Right atrium auricular region (tissue), 2 donors: ENCODE data around the gene CDH22. TPM values are rescaled to one million over a fixed set of nuclear protein-coding genes. Genes with fewer than 3 reads are reported as not detected.

Experiments used
- DNase-seq: peaks from one replicate; pipeline ENCODE4 v3.0.0-alpha.2; 2019; ENCODE audit warnings: low spot score
- H3K27ac ChIP-seq, 2 donors: fragments of 200-600 bp; sonication (generic); 1 replicate in 1 of 2; 2 replicates in 1 of 2; pipeline ENCODE4 v1.5.1; 2016 to 2019
- H3K27me3 ChIP-seq, 2 donors: fragments of 200-600 bp; sonication (generic); one replicate each; pipeline versions ENCODE4 v1.5.1 to v1.6.0; 2017 to 2019
- H3K36me3 ChIP-seq: fragments of 200-600 bp; sonication (generic); one replicate; pipeline ENCODE4 v1.5.1; 2016
- H3K4me1 ChIP-seq, 2 donors: fragments of 200-600 bp; sonication (generic); one replicate each; pipeline versions ENCODE4 v1.5.1 to v1.6.0; 2017 to 2019
- H3K4me3 ChIP-seq, 2 donors: fragments of 200-600 bp; sonication (generic); 1 replicate in 1 of 2; 2 replicates in 1 of 2; pipeline ENCODE4 v1.5.1; 2017 to 2019; ENCODE audit warnings: mild to moderate bottlenecking in 1 of 2, moderate library complexity in 1 of 2
- H3K9me3 ChIP-seq, 2 donors: fragments of 200-600 bp; sonication (generic); one replicate each; pipeline ENCODE4 v1.5.1; 2019
- CTCF ChIP-seq, 2 donors: fragments of 200-600 bp; sonication (generic); IDR thresholded peaks; one replicate each; pipeline ENCODE4 v1.5.1; 2019; ENCODE audit warnings: antibody characterized with exemption in 2 of 2
- total RNA-seq, 2 donors: library from RNA; depleted of rRNA; stranded (reverse); fragments of >200 nt; gene quantifications; one replicate each; pipeline ENCODE4 v1.1.0, GENCODE V29; 2016

CDH22 gene
- total RNA-seq, 2 donors from 2014 or later = 0.67 to 4.4 TPM

DNA sequence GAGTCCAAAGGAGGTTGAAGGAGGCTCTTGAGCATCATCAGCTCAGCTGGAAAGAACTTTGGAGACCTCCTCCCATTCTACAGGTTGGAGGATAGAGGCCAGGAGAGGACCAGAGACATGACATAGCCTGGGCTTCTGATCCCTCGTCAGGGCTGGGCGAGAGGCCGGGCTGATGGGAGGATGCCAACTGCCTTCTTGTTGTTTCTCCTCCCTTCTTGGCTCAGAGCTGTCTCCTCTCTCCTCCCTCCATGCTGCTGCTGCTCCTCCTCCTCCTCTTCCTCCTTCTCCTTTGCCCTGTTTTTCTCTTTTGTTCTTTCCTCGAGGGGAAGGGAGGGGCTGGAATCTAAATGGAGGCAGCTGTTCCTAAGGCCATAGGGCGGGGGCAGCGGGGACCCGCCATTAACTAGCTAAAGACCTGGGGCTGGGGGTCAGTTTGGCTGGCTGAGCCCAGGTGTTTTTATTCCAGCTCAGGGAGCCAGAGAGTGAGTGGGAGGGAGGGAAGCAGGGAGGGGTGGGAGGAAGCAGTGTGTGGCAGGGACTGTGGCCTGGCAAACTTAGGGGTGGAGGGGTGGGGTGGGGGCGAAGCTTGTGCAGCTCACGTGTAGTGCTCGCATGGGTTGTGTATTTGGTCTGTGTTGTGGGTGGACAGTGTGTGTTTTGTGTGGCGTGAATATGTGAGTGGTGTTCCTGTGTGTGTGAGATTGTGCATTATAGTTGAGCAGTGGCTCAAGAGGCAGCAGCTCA lies 105.4 kb downstream of the CDH22 start:
- no peak overlapping the region for H3K27ac ChIP-seq
- DNase-seq = no peak
- no peak for TF ChIP-seq CTCF (IDR thresholded peaks at IDR 0.05)
- no peaks in the 10 kb centered on the region for H3K27me3 ChIP-seq
- peaks cover 0 to 39% of the 10 kb centered on the region in 2 donors for H3K4me1 ChIP-seq
- H3K4me3 ChIP-seq = no peak overlapping the region
- no peaks in the 10 kb centered on the region for H3K36me3 ChIP-seq
- no peaks in the 10 kb centered on the region for H3K9me3 ChIP-seq

DNA sequence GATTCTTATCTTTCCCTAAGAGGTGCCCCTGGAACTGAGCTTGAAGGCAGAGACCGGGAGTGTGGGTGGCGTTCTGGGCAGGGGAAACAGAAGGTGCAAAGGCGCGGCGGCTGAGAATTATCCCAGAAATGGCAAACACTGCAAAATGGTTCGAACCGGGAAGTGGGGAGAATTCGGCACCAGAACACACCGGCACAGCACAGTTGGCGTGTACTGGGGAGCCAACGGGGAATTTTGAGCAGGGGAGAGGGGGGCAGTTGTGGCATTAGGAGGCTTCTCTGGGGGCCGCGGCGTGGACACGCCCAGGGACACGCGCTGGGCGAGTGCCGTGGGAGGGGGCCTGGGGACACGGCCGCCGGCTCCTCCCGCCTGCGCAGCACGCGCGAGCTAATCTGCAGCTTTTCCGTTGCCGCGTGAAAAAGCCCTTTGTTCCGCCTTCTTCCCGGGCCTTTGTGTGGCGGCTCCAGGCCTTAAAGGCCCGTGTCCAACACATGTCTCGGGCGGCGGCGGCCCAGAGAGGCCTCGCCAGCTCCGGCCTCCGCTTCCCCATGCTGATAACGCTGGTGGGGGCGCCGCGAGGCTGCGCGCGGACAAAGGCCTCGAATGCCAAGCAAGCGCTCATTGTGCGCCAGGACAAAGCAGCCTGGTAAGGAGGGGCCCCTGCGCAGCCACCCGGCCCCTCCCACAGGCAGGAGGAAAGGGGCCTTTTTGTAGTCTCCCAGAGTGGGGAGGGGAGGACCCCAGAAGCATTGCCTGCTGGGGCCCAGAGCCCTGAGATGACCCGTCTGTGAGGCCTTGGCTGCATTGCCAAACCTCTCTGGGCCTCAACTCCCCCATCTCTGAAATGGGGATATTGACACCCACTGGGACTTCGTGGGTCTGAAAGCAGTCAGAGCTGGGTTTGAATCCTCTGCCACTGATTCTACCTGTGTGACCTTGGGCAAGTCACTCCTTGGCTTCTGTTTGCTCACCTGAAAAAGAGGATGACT lies 107.4 kb downstream of the CDH22 start:
- no peak for TF ChIP-seq CTCF (IDR thresholded peaks at IDR 0.05)
- Histone ChIP-seq H3K4me3 (peak overlapping the region in 1 of 2 donors; percentile 26), H3K9me3 (no peaks in the 10 kb centered on the region), H3K4me1 (peaks cover 0 to 21% of the 10 kb centered on the region in 2 donors), H3K27me3 (no peaks in the 10 kb centered on the region), H3K27ac (no peak overlapping the region), H3K36me3 (no peaks in the 10 kb centered on the region)
- no peak for DNase-seq

- H3K27ac ChIP-seq = no peak overlapping the region
- H3K4me1 ChIP-seq = peaks cover 0 to 18% of the 10 kb centered on the region in 2 donors
- H3K36me3 ChIP-seq = no peaks in the 10 kb centered on the region
- H3K9me3 ChIP-seq = no peaks in the 10 kb centered on the region
- H3K4me3 ChIP-seq = no peak overlapping the region
- H3K27me3 ChIP-seq = no peaks in the 10 kb centered on the region
- no peak for DNase-seq
- TF ChIP-seq CTCF (IDR thresholded peaks at IDR 0.05) = no peak
Observed at GRCh38 chr20:46199198-46199597, 109.1 kb downstream of the CDH22 start.

- Histone ChIP-seq H3K27me3 (no peaks in the 10 kb centered on the region), H3K9me3 (no peaks in the 10 kb centered on the region), H3K4me3 (no peak overlapping the region), H3K27ac (no peak overlapping the region), H3K36me3 (no peaks in the 10 kb centered on the region), H3K4me1 (peaks cover 0 to 8% of the 10 kb centered on the region in 2 donors)
- TF ChIP-seq CTCF (IDR thresholded peaks at IDR 0.05) = no peak
- DNase-seq = no peak
Observed at GRCh38 chr20:46196990-46197389, 111.3 kb downstream of the CDH22 start.

DNA sequence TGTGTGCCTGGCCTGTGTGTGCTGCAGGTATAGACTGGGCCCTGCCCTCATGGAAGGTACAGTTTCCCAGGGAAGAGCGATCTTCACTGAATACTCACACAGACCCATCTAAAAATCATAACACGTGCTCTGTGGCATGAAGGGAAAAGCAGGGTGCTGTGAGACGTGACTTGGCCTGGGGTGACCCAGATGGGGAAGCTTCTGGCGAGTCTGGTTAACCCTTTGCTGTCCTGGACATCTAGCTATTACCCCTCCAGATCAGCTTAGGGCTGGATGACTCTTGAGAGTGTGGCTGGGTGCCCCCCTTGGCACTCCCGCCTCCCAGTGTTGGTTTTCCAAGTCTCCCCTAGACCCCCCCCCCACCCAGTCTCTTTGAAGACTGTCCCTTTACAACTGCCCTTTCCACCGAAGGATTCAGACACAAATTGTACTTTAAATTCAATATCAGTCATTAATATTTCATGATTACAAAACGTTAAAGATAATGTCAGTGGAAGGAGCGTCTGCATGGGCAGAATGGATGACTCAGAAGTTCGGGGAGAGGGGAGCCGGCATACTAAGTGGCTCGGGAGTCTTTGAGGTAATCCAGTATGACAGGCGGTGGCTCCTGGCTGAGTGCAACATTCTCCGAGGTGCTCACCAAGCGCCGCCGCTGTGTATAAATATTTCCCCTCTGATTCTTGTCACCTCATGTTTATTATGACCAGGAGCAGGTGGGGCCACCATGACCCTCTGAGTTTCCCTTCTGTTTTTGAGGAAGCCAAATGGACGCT lies 112.8 kb downstream of the CDH22 start:
- H3K9me3 ChIP-seq = no peaks in the 10 kb centered on the region
- DNase-seq = no peak
- no peaks in the 10 kb centered on the region for H3K36me3 ChIP-seq
- no peak overlapping the region for H3K27ac ChIP-seq
- H3K4me3 ChIP-seq = no peak overlapping the region
- peaks cover 0 to under 1% of the 10 kb centered on the region in 2 donors for H3K4me1 ChIP-seq
- no peak for TF ChIP-seq CTCF (IDR thresholded peaks at IDR 0.05)
- H3K27me3 ChIP-seq = no peaks in the 10 kb centered on the region
